ENCODE results near the gene TTC33. TPM values are rescaled to one million over a fixed set of nuclear protein-coding genes. Genes with fewer than 3 reads are reported as not detected.
A peak's percentile ranks its signal among the peaks of the same experiment; 100 is the strongest.

Gene TTC33
- total RNA-seq, 1 donor from 2014 or later, result 52.5 TPM

DNA sequence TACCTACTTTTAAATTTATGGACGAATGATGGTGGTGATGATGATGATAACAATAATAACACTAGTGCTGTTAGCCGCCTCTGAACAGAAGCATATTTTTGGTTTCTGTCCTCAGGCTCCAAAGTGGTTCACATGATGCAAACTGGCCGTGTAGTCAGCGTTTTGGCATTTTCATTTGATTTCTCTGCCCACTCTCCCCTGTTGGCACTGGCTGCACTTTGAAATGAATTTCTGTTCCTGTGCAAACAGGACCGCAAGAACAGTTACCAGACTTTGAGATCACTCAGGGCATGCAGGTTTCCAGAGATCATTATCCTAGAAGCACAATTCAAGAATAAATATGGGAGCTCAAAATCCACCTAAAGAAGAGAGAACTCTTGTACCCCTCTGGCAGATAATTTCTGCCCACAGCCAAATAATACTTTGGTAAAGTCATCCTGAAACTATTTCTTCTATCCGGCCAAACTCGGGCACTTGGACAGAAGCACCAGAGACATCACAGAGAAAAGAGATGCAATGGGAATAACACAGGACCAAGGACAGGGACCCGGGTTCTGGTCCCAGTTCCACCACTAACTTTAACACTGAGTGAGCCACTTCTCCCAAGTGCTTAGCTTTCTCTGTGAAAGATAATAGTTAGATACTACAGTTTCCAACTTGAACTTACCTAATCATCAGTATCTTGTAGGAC is 277.8 kb downstream of the TTC33 start:
- no peaks in the 10 kb centered on the region for H4K20me1 ChIP-seq (ENCODE audit: low read depth)
- no peaks in the 10 kb centered on the region for H3F3A ChIP-seq (ENCODE audit: low read depth)
- Mint-ChIP-seq H3K4me1 (no peaks in the 10 kb centered on the region), H3K9me3 (no peaks in the 10 kb centered on the region), H3K27me3 (ENCODE audit: insufficient read depth, low read depth) (no peaks in the 10 kb centered on the region), H3K27ac (no peak overlapping the region), H3K36me3 (no peaks in the 10 kb centered on the region), H3K4me3 (no peak overlapping the region)
- no peak overlapping the region for H3K9ac ChIP-seq
- no peaks in the 10 kb centered on the region for H3K79me2 ChIP-seq (ENCODE audit: low read depth)
- no peak overlapping the region for H3K4me3 ChIP-seq
- no peak overlapping the region for H3K4me2 ChIP-seq
- no peaks in the 10 kb centered on the region for H3K9me3 ChIP-seq (ENCODE audit: low read depth)
- peaks cover 4% of the 10 kb centered on the region for H3K4me1 ChIP-seq
- no peaks in the 10 kb centered on the region for H3K36me3 ChIP-seq
- no peak overlapping the region for H2AFZ ChIP-seq (replicated peaks)
- no peak overlapping the region for H3K27ac ChIP-seq
- H3K27me3 ChIP-seq, result no peaks in the 10 kb centered on the region
- TF ChIP-seq, protein P1, sequence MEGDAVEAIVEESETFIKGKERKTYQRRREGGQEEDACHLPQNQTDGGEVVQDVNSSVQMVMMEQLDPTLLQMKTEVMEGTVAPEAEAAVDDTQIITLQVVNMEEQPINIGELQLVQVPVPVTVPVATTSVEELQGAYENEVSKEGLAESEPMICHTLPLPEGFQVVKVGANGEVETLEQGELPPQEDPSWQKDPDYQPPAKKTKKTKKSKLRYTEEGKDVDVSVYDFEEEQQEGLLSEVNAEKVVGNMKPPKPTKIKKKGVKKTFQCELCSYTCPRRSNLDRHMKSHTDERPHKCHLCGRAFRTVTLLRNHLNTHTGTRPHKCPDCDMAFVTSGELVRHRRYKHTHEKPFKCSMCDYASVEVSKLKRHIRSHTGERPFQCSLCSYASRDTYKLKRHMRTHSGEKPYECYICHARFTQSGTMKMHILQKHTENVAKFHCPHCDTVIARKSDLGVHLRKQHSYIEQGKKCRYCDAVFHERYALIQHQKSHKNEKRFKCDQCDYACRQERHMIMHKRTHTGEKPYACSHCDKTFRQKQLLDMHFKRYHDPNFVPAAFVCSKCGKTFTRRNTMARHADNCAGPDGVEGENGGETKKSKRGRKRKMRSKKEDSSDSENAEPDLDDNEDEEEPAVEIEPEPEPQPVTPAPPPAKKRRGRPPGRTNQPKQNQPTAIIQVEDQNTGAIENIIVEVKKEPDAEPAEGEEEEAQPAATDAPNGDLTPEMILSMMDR (IDR thresholded peaks at IDR 0.05), result no peak
- no peak for TF ChIP-seq EZH2phosphoT487 (IDR thresholded peaks at IDR 0.05)
- no peak for TF ChIP-seq EZH2 (IDR thresholded peaks at IDR 0.05)
- no peak for DNase-seq (ENCODE audit: low spot score)

DNA sequence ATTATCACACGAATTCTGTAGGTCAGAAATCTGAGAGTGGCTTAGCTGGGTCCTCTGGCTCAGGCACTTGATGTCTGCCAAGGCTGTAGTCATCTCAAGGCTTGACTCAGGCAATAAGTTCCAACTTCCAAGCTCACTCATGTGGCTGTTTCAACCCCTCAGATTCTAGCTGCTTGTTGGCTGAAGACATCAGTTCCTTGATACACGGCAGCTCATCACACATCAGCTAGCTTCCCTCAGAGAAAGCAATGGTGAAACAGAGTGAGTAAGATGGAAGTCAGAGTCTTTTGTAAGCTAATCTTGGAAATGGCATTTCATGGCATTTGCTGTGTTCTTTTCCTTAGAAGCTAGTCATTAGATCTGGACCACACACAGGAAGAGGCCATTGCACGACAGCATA is 280.2 kb downstream of the TTC33 start:
- H3K79me2 ChIP-seq (ENCODE audit: low read depth), result no peaks in the 10 kb centered on the region
- H3F3A ChIP-seq (ENCODE audit: low read depth), result no peaks in the 10 kb centered on the region
- TF ChIP-seq, protein P1 (IDR thresholded peaks at IDR 0.05), result no peak
- TF ChIP-seq EZH2 (IDR thresholded peaks at IDR 0.05) (no peak), EZH2phosphoT487 (IDR thresholded peaks at IDR 0.05) (no peak)
- H4K20me1 ChIP-seq (ENCODE audit: low read depth), result no peaks in the 10 kb centered on the region
- H3K9ac ChIP-seq, result no peak overlapping the region
- H3K9me3 ChIP-seq (ENCODE audit: low read depth), result no peaks in the 10 kb centered on the region
- DNase-seq (ENCODE audit: low spot score), result no peak
- peaks cover 4% of the 10 kb centered on the region for H3K4me1 ChIP-seq
- Mint-ChIP-seq H3K4me1 (no peaks in the 10 kb centered on the region), H3K36me3 (no peaks in the 10 kb centered on the region), H3K4me3 (no peak overlapping the region), H3K9me3 (no peaks in the 10 kb centered on the region), H3K27me3 (ENCODE audit: insufficient read depth, low read depth) (no peaks in the 10 kb centered on the region), H3K27ac (no peak overlapping the region)
- H2AFZ ChIP-seq (replicated peaks), result no peak overlapping the region
- H3K36me3 ChIP-seq, result no peaks in the 10 kb centered on the region
- H3K27ac ChIP-seq, result no peak overlapping the region
- no peak overlapping the region for H3K4me2 ChIP-seq
- H3K27me3 ChIP-seq, result no peaks in the 10 kb centered on the region
- H3K4me3 ChIP-seq, result no peak overlapping the region

DNA sequence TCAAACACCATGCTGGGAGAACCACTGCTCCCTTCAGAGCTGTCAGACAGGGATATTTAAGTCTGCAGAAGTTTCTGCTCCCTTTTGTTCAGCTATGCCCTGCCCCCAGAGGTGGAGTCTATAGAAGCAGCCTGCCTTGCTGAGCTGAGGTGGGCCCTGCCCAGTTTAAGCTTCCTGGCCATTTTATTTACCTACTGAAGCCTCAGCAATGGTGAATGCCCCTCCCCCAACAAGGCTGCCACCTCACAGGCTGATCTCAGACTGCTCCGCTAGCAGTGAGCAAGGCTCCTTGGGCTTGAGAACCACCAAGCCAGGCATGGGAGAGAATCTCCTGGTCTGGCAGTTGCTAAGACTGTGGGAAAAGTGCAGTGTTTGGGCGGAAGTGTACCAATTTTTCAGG is 281.5 kb downstream of the TTC33 start:
- peak; percentile 54 for DNase-seq (ENCODE audit: low spot score)
- no peak for TF ChIP-seq EZH2 (IDR thresholded peaks at IDR 0.05)
- TF ChIP-seq EZH2phosphoT487 (IDR thresholded peaks at IDR 0.05), result no peak
- TF ChIP-seq, protein P1 (IDR thresholded peaks at IDR 0.05), result no peak
- H3K4me1 ChIP-seq, result peaks cover 4% of the 10 kb centered on the region
- no peaks in the 10 kb centered on the region for H4K20me1 ChIP-seq (ENCODE audit: low read depth)
- no peaks in the 10 kb centered on the region for H3K79me2 ChIP-seq (ENCODE audit: low read depth)
- H3K4me3 Mint-ChIP-seq, result no peak overlapping the region
- no peaks in the 10 kb centered on the region for H3K27me3 ChIP-seq
- no peaks in the 10 kb centered on the region for H3F3A ChIP-seq (ENCODE audit: low read depth)
- no peak overlapping the region for H3K27ac ChIP-seq
- no peaks in the 10 kb centered on the region for H3K27me3 Mint-ChIP-seq (ENCODE audit: insufficient read depth, low read depth)
- H3K4me2 ChIP-seq, result no peak overlapping the region
- peak overlapping the region; percentile 85 for H2AFZ ChIP-seq (replicated peaks)
- no peaks in the 10 kb centered on the region for H3K9me3 ChIP-seq (ENCODE audit: low read depth)
- no peak overlapping the region for H3K27ac Mint-ChIP-seq
- no peaks in the 10 kb centered on the region for H3K36me3 Mint-ChIP-seq
- H3K4me3 ChIP-seq, result no peak overlapping the region
- H3K36me3 ChIP-seq, result no peaks in the 10 kb centered on the region
- no peaks in the 10 kb centered on the region for H3K9me3 Mint-ChIP-seq
- no peak overlapping the region for H3K9ac ChIP-seq
- H3K4me1 Mint-ChIP-seq, result no peaks in the 10 kb centered on the region
